Gastroesophageal sphincter (tissue), 4 donors: ENCODE results near the gene PANK1. TPM values are rescaled to one million over a fixed set of nuclear protein-coding genes. Genes with fewer than 3 reads are reported as not detected.

Experiments
- ATAC-seq: fragments of 150-250 bp; one replicate; pipeline ENCODE4 v1.9.1; 2016; ENCODE audit warnings: mild to moderate bottlenecking, moderate library complexity
- H3K27ac ChIP-seq, 4 donors: fragments of 200-600 bp; sonication (generic) in 3 of 4; 1 replicate in 3 of 4; 2 replicates in 1 of 4; pipeline ENCODE4 v1.5.1; 2016 to 2019
- H3K27me3 ChIP-seq: fragments of 200-600 bp; sonication (generic); one replicate; pipeline ENCODE4 v1.5.1; 2019
- H3K36me3 ChIP-seq, 2 donors: fragments of 200-600 bp; sonication (generic); one replicate each; pipeline ENCODE4 v1.5.1; 2019; ENCODE audit warnings: control low read depth in 1 of 2
- H3K4me1 ChIP-seq, 3 donors: fragments of 200-600 bp; sonication (generic); 1 replicate in 2 of 3; 2 replicates in 1 of 3; pipeline ENCODE4 v1.5.1; 2016 to 2019; ENCODE audit warnings: control low read depth in 2 of 3
- H3K4me3 ChIP-seq, 2 donors: fragments of 200-600 bp; sonication (generic); one replicate each; pipeline ENCODE4 v1.5.1; 2019; ENCODE audit warnings: mild to moderate bottlenecking in 1 of 2, moderate library complexity in 1 of 2
- H3K9me3 ChIP-seq, 3 donors: fragments of 200-600 bp; sonication (generic); one replicate each; pipeline ENCODE4 v1.5.1; 2017 to 2019; ENCODE audit warnings: control low read depth in 2 of 3
- EP300 ChIP-seq: sonication (generic); formaldehyde crosslinking; IDR thresholded peaks from one replicate; pipeline ENCODE4 v1.6.1; 2017; ENCODE audit warnings: antibody characterized with exemption, mild to moderate bottlenecking
- POLR2A ChIP-seq, 2 donors: fragments of 450-650 bp; IDR thresholded peaks; one replicate each; pipeline ENCODE4 v1.6.1; 2017; ENCODE audit warnings: antibody characterized with exemption in 2 of 2, mild to moderate bottlenecking in 2 of 2, moderate library complexity in 1 of 2
- POLR2AphosphoS5 ChIP-seq: sonication (generic); formaldehyde crosslinking; IDR thresholded peaks from one replicate; pipeline ENCODE4 v1.6.1; 2017; ENCODE audit warnings: antibody characterized with exemption
- whole genome bisulfite sequencing, 2 donors: methylation state at CpG; one replicate each; pipeline ENCODE4 v1.1.5; 2018; ENCODE audit warnings: low coverage in 1 of 2; 5-methylcytosine and 5-hydroxymethylcytosine counted together
- total RNA-seq, 4 donors: library from RNA; depleted of rRNA; stranded (reverse); fragments of >200 nt; gene quantifications; one replicate each; pipeline ENCODE4 v1.1.0, GENCODE V29; 2016
- TF ChIP-seq, protein P1 (sequence below), 4 experiments: fragments of 200-600 bp in 2 of 4; fragments of 450-650 bp in 2 of 4; sonication (generic) in 1 of 4; IDR thresholded peaks; one replicate each; pipeline ENCODE4 v1.5.1; 2017 to 2019; ENCODE audit warnings: antibody characterized with exemption in 4 of 4, mild to moderate bottlenecking in 2 of 4, moderate library complexity in 2 of 4

The PANK1 gene
- total RNA-seq, 4 donors from 2014 or later = 3.6 to 4.9 (median 4.1) TPM

DNA sequence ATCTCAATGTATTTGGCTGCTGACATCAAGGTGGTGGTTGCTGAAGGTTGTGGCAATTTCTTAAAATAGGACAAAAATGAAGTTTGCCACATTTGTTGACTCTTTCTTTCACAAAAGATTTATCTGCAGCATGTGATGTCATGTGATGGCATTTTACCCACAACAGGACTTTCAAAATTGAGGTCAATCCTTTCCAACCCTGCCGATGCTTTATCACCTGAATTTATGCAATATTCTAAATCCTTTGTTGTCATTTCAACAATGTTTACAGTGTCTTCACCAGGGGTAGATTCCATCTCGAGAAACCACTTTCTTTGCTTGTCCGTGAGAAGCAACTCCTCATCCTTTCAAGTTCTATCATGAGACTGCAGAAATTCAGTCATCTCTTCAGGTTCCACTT lies 69.0 kb downstream of the PANK1 start:
- no peak for ATAC-seq
- WGBS, 2 donors = 92 to 97% methylated on average over 3 of the region's 3 CpGs

GRCh38 chr10:89575031-89575430 lies 70.0 kb downstream of the PANK1 start:
- TF ChIP-seq POLR2A (IDR thresholded peaks at IDR 0.05) = no peak
- no peak for TF ChIP-seq POLR2AphosphoS5
- TF ChIP-seq, protein P1, sequence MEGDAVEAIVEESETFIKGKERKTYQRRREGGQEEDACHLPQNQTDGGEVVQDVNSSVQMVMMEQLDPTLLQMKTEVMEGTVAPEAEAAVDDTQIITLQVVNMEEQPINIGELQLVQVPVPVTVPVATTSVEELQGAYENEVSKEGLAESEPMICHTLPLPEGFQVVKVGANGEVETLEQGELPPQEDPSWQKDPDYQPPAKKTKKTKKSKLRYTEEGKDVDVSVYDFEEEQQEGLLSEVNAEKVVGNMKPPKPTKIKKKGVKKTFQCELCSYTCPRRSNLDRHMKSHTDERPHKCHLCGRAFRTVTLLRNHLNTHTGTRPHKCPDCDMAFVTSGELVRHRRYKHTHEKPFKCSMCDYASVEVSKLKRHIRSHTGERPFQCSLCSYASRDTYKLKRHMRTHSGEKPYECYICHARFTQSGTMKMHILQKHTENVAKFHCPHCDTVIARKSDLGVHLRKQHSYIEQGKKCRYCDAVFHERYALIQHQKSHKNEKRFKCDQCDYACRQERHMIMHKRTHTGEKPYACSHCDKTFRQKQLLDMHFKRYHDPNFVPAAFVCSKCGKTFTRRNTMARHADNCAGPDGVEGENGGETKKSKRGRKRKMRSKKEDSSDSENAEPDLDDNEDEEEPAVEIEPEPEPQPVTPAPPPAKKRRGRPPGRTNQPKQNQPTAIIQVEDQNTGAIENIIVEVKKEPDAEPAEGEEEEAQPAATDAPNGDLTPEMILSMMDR (IDR thresholded peaks at IDR 0.05) = no peak

More for the DNA sequence above, 69.0 kb downstream of the PANK1 start:
- Histone ChIP-seq H3K27ac (no peak overlapping the region), H3K36me3 (no peaks in the 10 kb centered on the region), H3K9me3 (no peaks in the 10 kb centered on the region), H3K4me1 (no peaks in the 10 kb centered on the region), H3K27me3 (no peaks in the 10 kb centered on the region), H3K4me3 (no peak overlapping the region)
- TF ChIP-seq EP300 = no peak
- no peak for TF ChIP-seq POLR2A (IDR thresholded peaks at IDR 0.05)
- TF ChIP-seq POLR2AphosphoS5 = no peak
- TF ChIP-seq, protein P1 (IDR thresholded peaks at IDR 0.05) = no peak

GRCh38 chr10:89574368-89574767 lies 70.7 kb downstream of the PANK1 start:
- H3K4me3 ChIP-seq = no peak overlapping the region
- TF ChIP-seq POLR2AphosphoS5 = no peak
- no peak for TF ChIP-seq EP300
- TF ChIP-seq, protein P1 (IDR thresholded peaks at IDR 0.05) = no peak
- no peak for TF ChIP-seq POLR2A (IDR thresholded peaks at IDR 0.05)
- H3K27ac ChIP-seq = no peak overlapping the region
- WGBS, 2 donors = 33 to 38% methylated on average over 1 of the region's 1 CpG
- H3K4me1 ChIP-seq = no peaks in the 10 kb centered on the region
- H3K9me3 ChIP-seq = no peaks in the 10 kb centered on the region
- H3K27me3 ChIP-seq = no peaks in the 10 kb centered on the region
- ATAC-seq = no peak
- no peaks in the 10 kb centered on the region for H3K36me3 ChIP-seq

More at GRCh38 chr10:89575031-89575430, 70.0 kb downstream of the PANK1 start:
- Histone ChIP-seq H3K27ac (no peak overlapping the region), H3K4me1 (no peaks in the 10 kb centered on the region), H3K9me3 (no peaks in the 10 kb centered on the region), H3K36me3 (no peaks in the 10 kb centered on the region), H3K27me3 (no peaks in the 10 kb centered on the region), H3K4me3 (no peak overlapping the region)
- no peak for ATAC-seq

DNA sequence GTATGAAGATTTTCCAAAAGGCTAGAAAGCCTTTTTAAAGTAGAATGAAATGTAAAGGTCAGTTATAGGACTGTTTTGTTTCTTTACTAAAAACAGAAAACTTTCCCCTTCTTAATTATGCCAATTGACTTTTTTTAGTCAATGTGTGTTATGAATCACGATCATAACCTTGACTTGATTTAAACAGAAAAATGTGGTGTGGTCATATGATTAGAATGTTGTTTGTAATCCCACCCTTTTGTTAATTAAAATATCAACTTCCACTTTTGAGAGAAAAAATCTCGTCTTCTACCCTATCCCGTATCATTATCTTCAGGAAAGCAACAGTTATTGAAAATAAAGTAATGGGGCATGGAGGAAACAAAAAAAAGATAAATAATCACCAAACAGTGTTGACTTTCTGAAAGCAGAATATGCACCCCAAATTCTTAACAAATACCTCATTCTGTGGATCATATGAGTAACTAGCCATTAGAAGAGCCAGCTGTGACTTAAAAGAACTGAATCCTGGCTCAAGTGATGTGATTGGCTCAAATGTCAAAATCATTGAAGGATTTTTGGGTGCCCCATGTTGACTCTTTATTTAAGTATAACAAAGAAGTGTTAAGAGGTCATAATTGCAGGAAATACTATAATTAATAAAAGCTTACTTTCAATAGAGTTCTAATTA lies 77.3 kb downstream of the PANK1 start:
- H3K36me3 ChIP-seq = no peaks in the 10 kb centered on the region
- ATAC-seq = no peak
- H3K4me3 ChIP-seq = no peak overlapping the region
- WGBS, 2 donors = 57 to 59% methylated on average over 3 of the region's 3 CpGs
- peaks cover 6% of the 10 kb centered on the region for H3K27me3 ChIP-seq
- TF ChIP-seq, protein P1 (IDR thresholded peaks at IDR 0.05) = no peak
- TF ChIP-seq POLR2AphosphoS5 (no peak), EP300 (no peak), POLR2A (IDR thresholded peaks at IDR 0.05) (no peak)
- no peaks in the 10 kb centered on the region for H3K4me1 ChIP-seq
- H3K9me3 ChIP-seq = no peaks in the 10 kb centered on the region
- H3K27ac ChIP-seq = no peak overlapping the region

DNA sequence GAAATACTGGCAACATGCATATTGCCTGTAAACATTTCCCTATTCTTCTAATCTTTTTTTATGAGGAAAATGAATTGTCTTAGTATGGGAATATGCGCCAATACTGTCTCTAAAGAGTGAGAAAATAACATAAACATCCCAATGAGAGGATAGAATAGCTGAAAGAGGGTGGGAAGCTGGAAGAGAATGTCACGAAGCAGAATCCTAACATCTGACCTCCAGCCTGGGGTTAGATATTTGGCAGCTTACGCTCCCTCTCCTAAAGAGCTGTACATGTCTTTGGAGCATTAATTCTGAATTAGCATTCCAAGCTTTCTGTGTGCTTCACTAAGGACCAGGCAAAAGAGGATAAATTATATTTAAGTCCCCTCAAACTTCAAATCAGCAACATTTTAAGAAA lies 78.0 kb downstream of the PANK1 start:
- no peak overlapping the region for H3K4me3 ChIP-seq
- H3K27me3 ChIP-seq = peaks cover 6% of the 10 kb centered on the region
- TF ChIP-seq, protein P1 (IDR thresholded peaks at IDR 0.05) = no peak
- TF ChIP-seq POLR2A (IDR thresholded peaks at IDR 0.05) = no peak
- TF ChIP-seq POLR2AphosphoS5 = no peak
- TF ChIP-seq EP300 = no peak
- H3K9me3 ChIP-seq = no peaks in the 10 kb centered on the region
- H3K36me3 ChIP-seq = no peaks in the 10 kb centered on the region
- WGBS, 2 donors = 44 to 53% methylated on average over 3 of the region's 3 CpGs
- H3K4me1 ChIP-seq = no peaks in the 10 kb centered on the region
- ATAC-seq = no peak
- H3K27ac ChIP-seq = no peak overlapping the region
